HG03108 (cell line): ENCODE data around the gene PTPDC1.

ENCODE experiments used
- ATAC-seq: cut with Tn5 transposase; IDR thresholded peaks from one replicate; pipeline ENCODE4 v1.9.1; 2021; ENCODE audit warnings: moderate library complexity; ENCODE audit not compliant: unreplicated experiment

Gene PTPDC1

DNA sequence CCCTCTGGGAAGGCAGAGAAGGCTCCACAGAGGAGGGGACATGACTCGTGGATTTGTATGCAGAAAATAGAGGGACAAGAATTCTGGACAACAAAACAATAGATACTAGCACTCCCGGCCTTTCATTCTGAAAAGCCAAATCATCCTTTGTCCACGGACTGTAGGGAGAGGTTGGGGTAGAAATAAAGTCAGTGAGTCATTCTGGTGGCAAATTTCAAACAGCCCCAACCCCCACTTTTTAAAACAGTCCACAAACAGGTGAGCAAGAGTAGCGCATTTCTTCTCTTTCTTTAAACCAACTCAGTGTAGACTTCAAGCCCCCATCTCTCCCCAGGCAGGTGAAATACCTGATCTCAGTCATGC lies 56.1 kb downstream of the PTPDC1 start:
- ATAC-seq, result no peak

- no peak for ATAC-seq
Observed at GRCh38 chr9:94140791-94141790, 56.8 kb downstream of the PTPDC1 start.

- no peak for ATAC-seq
Observed at GRCh38 chr9:94142353-94142752, 58.1 kb downstream of the PTPDC1 start.

DNA sequence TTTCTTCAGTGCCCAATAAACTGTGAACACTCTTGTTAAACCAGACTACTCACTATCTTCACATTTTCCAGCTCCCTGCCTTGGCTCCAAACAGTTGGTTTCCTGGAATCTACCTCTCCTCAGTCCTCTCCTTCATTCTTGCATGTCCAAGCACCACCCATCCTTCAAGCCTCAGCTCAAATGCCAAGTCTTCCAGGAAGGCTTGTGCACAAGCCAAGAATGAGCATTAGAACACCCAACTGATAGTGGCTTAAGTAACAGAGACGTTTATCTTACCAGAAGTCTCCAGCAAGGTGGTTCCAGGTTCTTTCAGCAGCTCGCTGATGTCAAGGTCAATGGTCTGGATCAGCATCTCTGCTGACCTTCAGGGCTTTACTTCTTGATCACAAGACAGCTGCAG lies 60.1 kb downstream of the PTPDC1 start:
- no peak for ATAC-seq

DNA sequence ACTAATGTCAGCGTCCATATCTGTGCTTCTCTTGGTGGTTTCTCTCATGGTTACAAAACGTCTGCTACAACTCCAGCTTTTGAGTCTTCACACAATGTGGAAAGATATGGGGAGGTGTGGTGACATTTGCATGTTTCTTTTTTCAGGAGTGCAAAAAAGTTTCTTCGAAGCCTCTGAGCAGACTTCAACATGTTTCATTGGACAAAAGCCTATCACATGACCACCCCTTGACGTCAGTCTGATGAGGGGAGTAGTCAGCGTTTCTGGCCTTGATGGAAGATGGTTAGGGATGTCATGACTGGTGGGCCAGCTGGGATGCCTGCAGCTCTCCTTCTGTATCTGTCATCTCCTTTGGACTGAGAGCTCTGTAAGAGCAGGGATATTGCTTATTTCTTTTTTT lies 61.4 kb downstream of the PTPDC1 start:
- no peak for ATAC-seq

- ATAC-seq, result no peak
Observed at GRCh38 chr9:94147776-94148175, 63.5 kb downstream of the PTPDC1 start.

GRCh38 chr9:94148419-94148818 lies 64.2 kb downstream of the PTPDC1 start:
- no peak for ATAC-seq

DNA sequence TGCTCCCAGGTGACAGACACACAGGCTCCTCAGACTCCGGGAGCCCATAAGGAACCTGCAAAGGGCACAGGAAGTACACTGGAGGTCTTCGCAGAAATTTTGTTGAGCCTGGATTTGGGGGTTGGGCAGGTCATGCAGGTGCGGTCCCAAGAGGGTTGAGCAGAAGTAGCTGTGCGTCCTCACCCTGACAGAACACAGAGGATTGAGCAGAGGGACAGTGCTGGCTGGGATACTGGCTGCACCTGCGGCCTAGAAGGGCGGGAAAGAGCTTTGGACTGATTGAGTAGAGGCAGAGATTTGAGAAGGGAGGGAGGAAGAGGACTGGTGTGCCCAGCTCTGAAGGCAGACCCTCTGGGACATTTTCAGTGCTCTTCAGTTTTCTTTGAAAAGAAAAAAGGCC lies 65.4 kb downstream of the PTPDC1 start:
- no peak for ATAC-seq

GRCh38 chr9:94150279-94150828 lies 66.1 kb downstream of the PTPDC1 start:
- ATAC-seq, result no peak

- no peak for ATAC-seq
Observed at GRCh38 chr9:94150890-94151650, 66.8 kb downstream of the PTPDC1 start.

DNA sequence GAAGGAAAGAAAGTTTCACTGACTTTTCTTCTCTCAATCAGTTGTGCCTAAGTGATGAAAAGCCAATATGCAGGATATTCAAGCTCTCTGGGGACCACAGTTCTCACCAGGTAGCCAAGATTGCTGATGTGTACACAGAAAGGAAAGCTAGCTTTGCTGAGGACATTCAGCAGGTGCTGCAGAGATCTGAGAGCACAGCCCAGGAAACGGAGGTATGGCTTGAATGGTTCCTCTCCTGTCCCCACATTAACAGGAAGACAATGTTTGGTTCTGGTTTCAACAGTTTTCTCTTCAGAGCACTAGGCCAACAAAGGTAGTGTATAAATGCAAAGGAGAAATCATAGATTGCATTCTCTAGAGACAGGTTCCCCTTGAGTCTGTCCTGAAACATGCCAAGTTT lies 69.6 kb downstream of the PTPDC1 start:
- ATAC-seq, result peak; percentile 88

GRCh38 chr9:94156348-94157049 lies 72.2 kb downstream of the PTPDC1 start:
- ATAC-seq, result no peak

- ATAC-seq, result no peak
Observed at GRCh38 chr9:94157050-94157801, 73.0 kb downstream of the PTPDC1 start.
